Activated naive CD4-positive, alpha-beta T cell treated with anti-CD3 and anti-CD28 coated beads, Interleukin-2, amount 50 U/mL, for 72 hours (primary cell): ENCODE data around the gene ARL10. TPM values are rescaled to one million over a fixed set of nuclear protein-coding genes. Genes with fewer than 3 reads are reported as not detected.
A peak's percentile ranks its signal among the peaks of the same experiment; 100 is the strongest.
"Not testable (repeated sequence)": the region's sequence is repeated elsewhere in the genome, so short reads cannot be mapped to it uniquely, and the experiment has no call there.

ENCODE experiments used
- ATAC-seq, 2 donors: fragments of 150-1000 bp; cut with Tn5 transposase; 2 replicates each; pipeline ENCODE4 v1.10.0; 2021; ENCODE audit warnings: mild to moderate bottlenecking in 2 of 2, moderate library complexity in 2 of 2
- DNase-seq, 2 donors: peaks; one replicate each; pipeline ENCODE4 v3.0.0; 2021 to 2022; ENCODE audit warnings: low spot score in 2 of 2
- H3K27ac Mint-ChIP-seq, 2 donors: one replicate each; pipeline ENCODE4 v1.8.0; 2022; ENCODE audit warnings: mild to moderate bottlenecking in 2 of 2, mixed read lengths in 2 of 2
- H3K36me3 Mint-ChIP-seq, 2 donors: one replicate each; pipeline ENCODE4 v1.8.0; 2022; ENCODE audit warnings: mixed read lengths in 2 of 2
- H3K9me3 Mint-ChIP-seq, 2 donors: one replicate each; pipeline ENCODE4 v1.8.0; 2022; ENCODE audit warnings: mixed read lengths in 2 of 2
- total RNA-seq, 2 donors: library from RNA; stranded (reverse); gene quantifications; one replicate each; pipeline ENCODE4 v1.2.3, GENCODE V29; 2022

ARL10 gene
- total RNA-seq, 2 donors from 2014 or later: 3.1 to 19.1 TPM

DNA sequence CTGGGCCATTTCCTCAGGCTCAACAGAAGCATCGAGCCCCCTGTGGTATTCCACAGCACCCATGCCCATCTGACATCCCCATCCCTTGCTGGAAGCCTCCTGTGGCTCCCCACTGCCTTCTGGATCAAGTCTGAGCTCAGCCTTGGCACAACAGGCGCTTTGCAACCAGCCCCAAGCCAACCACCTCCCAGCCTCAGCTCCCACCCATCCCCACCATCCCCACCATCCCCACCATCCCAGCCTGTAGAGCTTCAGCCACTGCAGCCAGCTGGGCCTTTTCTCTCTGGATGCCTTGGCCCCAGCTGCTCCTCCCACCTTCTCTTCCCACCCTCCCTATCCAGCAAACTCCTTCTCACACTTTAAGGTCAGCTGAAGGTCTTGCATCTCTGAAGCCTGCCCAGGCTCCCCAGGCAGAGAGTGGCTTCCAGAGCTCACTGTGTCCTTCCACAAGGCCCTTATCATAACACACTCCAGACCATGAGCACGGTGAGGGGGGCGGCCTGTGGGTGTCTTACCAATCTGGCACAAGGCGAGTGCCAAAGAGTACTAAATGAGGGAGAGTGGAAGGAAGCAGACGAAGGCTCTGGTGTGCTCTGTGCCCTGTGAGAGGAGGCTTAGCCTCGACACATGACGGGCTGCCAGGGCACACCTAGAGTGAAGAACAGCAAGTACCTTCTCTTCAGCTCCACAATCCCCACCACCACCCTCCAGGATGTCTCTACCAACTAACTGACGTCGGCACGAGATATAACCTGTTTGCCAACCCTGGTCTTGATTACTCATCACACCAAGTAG, 29.8 kb downstream of the ARL10 start:
- ATAC-seq (no peak), DNase-seq (no peak)
- Mint-ChIP-seq H3K36me3 (peaks cover 0 to 4% of the 10 kb centered on the region in 2 donors), H3K9me3 (no peaks in the 10 kb centered on the region), H3K27ac (peak overlapping the region in 1 of 2 donors; percentile 26)

DNA sequence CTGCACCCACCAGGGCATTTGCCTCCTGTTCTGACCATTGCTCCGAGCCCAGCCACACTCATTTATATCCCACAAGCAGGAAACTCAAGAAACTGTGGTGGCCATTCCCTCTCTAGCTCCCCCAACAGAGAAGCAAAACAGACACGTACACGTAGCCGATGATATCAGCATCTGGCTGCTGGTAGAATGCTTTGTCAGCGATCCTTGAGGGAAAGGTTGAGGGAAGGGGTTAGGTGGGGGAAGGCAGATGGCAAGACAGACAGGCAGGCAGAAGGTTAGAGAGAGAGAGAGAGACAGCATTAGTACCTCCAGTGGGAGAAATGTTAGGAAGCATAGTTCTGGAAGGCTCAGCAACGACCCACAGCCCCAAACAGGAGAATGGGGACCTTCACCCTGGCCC, 31.0 kb downstream of the ARL10 start:
- H3K36me3 Mint-ChIP-seq: no peaks in the 10 kb centered on the region
- no peak for DNase-seq
- no peaks in the 10 kb centered on the region for H3K9me3 Mint-ChIP-seq

DNA sequence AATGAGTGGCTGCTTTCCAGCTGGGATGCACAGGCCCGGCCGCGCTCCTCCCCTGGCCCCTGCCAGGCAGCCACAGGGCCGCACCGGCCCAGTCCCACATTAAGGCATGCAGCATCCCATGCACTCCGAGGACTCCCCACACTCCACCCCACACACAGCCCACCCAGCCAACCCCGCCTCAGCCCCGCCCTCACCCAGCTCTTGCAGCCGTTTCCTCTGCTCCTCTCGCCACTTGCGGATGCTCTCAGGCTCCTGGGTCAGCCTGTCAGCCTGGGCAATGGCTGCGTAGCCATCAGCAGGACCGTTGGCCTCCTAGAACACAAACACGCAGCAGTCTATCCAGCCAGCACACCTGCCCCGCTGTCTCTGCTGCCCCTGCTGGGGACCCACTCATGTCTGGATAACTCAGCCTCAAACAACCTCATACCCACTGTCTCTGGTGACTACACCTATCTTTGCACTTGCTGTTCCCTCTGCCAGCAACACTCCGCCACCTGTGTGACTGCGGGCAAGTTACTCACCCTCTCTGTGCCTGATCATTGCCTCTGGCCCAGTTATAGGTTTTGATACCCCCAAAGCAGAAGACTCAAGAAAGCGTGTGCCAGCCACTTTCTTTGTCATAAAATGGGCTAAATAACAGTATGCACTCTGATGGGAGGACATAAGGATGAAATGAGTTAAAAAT, 32.6 kb downstream of the ARL10 start:
- H3K36me3 Mint-ChIP-seq: no peaks in the 10 kb centered on the region
- no peaks in the 10 kb centered on the region for H3K9me3 Mint-ChIP-seq
- ATAC-seq: no peak
- peak overlapping the region in 1 of 2 donors; percentile 31 for H3K27ac Mint-ChIP-seq
- DNase-seq: no peak

More for the DNA sequence above, 31.0 kb downstream of the ARL10 start:
- no peak for ATAC-seq
- peak overlapping the region; percentile 44 to 57 for H3K27ac Mint-ChIP-seq

DNA sequence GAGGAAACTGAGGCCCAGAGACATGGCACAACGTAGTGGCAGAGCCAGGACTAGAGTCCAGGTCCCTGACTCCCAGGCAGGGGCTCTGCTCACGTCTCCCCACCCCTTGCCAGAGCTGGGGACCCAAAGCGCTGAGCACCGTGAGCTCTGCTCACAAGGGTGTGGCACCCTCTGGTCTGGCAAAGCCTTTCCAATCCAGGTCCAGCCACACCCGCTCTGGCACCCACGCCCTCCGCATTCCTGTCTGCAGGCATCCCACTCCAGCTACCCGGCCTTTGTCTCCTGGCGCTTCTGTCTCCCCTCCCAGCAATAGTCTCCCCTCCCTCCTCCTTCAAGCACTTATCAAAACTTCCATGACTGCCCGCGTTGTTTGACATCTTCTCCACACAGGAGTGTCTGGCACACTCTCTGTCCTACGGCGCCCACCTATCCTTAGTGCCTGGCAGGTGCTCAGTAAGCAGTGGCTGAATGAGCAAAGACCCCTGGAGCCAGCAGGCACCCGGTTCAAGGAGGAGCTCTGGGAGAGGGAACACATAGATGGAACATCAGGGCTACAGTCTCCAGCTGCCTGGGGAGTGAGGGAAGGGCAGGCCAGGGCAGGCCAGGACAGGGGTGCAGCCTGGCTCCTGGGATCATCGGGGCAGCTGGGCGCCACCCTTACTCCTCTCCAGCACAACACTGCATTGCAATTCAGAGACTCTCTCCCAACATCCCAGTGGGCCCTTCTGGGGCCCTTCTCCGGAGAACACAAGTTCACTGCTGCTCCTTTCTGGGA, 35.3 kb downstream of the ARL10 start:
- Mint-ChIP-seq H3K36me3 (no peaks in the 10 kb centered on the region), H3K27ac (peak overlapping the region in 1 of 2 donors; percentile 1)
- ATAC-seq: no peak

DNA sequence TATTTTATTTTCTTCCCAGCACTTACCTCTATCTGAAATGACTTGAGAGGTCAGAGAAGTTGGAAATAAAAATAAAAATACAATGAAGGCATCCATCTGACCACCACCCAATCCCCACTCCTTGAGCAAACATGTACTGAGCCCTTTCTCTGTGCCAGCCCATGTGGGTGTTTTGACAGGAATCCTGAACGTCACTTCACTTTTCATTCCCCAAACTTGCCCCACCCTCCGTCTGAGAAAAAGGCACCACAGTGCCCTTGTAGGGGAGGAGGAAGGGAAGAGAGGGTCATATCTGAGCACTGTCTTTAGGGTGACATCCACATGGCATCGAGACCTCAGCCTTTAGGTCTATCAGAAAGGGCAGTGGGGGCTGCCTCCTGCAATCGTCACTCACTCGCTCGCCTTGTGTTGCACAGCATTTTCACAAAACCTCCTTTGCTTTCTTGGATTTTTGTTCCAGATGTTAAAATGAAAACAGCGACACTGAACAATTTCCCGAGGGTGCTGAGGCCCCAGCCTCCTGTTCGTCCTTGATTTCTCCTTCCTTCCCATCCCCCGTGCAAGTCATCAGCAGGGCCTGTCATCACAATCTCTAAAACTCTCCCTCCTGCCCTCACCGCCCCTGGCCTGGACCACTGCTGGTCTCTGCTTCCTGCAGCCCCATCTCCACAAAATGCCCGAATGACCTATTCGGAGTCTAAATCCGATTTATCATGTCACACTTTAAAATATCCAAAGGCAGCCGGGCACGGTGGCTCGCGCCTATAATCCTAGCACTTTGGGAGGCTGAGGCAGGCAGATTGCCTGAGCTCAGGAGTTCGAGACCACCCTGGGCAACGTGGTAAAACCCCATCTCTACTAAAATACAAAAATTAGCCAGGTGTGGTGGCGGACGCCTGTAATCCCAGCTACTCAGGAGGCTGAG, 36.3 kb downstream of the ARL10 start:
- no peaks in the 10 kb centered on the region for H3K9me3 Mint-ChIP-seq
- peak overlapping the region; percentile 14 to 37 for H3K27ac Mint-ChIP-seq
- no peaks in the 10 kb centered on the region for H3K36me3 Mint-ChIP-seq
- DNase-seq: no peak
- ATAC-seq: no peak

More for the DNA sequence above, 35.3 kb downstream of the ARL10 start:
- DNase-seq: no peak
- H3K9me3 Mint-ChIP-seq: no peaks in the 10 kb centered on the region

DNA sequence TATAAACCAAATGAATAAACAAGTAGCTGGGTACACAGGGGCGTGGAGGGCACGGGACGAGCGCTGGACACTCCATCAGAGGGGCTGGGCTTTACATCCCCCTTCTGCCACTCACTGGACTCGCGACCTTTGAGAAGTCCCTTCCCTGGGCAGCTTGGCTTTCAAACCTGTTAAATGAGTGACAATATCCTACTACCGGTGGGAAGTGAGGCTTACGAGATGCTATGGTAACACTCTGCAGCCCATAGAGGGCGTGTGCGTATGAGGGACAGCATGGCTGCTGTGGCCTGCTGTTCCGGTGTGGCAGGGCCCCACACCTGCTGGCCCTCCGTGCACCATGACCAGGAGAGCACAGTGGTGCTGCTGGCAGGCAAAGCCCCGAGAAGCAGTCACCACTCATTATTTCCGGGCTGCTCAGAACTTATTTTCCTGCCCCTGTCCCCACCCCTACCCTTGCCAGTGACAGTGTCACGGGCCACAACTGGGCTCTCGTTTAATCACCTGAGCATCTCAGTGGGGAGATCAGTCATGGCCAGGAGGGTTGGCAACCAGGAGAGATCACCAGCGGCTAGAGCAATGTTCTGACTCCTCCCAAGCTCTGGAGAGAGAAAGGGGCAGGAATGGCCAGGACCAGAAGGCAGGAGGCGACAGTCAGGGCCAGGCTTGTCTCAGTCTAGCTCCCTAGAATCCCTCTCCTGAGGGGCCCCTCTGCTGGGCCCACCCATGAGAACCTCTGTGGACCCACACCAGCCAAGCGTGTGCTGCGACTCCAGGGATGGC, 40.6 kb downstream of the ARL10 start:
- ATAC-seq (peak in 1 of 2 donors; percentile 9), DNase-seq (no peak)
- Mint-ChIP-seq H3K36me3 (peaks cover 0 to 6% of the 10 kb centered on the region in 2 donors), H3K9me3 (no peaks in the 10 kb centered on the region), H3K27ac (peak overlapping the region in 1 of 2 donors; percentile 9)

DNA sequence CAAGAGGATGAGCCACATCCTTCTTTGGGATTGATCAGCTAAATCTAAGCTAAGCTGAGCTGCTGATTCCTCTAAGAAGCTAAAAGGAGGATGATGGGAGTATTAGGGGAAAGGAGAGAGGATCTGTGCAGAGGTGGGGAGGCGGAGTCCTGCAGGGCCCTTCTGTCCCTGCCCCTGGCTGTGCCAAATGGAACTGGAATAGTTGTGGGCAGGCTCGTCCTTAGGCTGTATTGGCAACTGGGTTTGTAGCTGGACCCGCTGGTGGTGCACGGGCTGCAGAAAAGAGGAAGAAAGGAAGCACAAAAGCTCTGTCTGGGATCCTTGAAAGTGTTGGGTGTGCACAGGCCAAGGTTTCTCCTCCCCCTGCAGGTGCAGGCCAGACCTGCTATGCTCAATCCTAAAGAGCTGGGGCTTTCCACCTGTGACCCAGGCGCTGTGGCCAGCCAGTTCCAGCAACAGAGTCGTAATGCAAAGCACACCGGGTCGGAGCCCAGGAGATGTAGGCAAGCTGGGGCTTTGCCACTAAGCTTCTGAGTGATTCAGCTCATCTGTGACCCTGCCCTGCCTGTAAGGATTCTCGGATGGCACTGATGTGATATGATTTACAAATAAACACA, 41.3 kb downstream of the ARL10 start:
- Mint-ChIP-seq H3K9me3 (no peaks in the 10 kb centered on the region), H3K36me3 (peaks cover 0 to 6% of the 10 kb centered on the region in 2 donors), H3K27ac (no peak overlapping the region)
- no peak for ATAC-seq
- no peak for DNase-seq

DNA sequence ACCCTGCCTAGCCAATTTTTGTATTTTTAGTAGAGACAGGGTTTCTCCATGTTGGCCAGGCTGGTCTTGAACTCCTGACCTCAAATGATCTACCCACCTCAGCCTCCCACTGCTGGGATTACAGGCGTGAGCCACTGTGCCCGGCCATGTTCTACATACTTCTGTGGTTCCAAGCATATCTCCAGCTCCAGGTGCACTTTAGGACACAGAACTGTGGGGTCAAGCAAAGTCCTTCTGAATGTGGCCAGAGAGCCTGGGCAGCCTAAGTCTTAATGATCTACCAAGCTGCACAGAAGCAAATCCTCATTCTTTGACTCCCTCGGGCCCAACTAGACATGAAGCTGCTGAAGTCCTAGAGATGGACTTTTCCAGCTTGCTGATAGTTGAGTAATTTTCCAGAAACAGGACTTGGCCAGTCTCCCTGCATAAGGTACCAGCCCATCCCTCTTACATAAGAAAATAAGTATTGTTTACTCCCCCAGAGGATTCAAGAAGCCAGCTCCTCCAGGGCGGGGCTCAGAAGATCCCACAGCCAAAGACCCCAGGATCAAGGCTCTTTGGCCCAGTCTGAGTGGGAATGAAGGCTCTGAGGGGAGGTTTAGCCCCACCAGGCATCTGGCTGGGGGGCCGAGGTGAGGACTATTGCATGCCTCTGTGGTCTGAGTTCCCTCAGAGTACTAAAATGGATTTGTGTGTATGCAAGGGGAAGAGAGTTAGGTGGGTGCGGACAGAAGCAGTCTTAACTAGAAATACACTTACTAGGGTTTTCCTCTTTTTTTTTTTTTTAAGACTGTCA, 42.4 kb downstream of the ARL10 start:
- ATAC-seq (no peak), DNase-seq (no peak)
- peak overlapping the region; percentile 29 to 57 for H3K27ac Mint-ChIP-seq
- peaks cover 0 to 6% of the 10 kb centered on the region in 2 donors for H3K36me3 Mint-ChIP-seq
- no peaks in the 10 kb centered on the region for H3K9me3 Mint-ChIP-seq

DNA sequence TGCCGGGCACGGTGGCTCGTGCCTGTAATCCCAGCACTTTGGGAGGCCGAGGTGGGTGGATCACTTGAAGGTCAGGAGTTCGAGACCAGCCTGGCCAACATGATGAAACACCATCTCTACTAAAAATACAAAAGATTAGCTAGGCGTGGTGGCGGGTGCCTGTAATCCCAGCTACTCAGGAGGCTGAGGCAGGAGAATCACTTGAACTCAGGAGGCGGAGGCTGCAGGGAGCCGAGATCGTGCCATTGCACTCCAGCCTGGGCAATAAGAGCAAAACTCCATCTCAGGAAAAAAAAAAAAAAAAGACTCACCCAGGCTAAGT, 42.9 kb downstream of the ARL10 start:
- not testable (repeated sequence) for H3K36me3 Mint-ChIP-seq, ATAC-seq, H3K27ac Mint-ChIP-seq, DNase-seq, H3K9me3 Mint-ChIP-seq

DNA sequence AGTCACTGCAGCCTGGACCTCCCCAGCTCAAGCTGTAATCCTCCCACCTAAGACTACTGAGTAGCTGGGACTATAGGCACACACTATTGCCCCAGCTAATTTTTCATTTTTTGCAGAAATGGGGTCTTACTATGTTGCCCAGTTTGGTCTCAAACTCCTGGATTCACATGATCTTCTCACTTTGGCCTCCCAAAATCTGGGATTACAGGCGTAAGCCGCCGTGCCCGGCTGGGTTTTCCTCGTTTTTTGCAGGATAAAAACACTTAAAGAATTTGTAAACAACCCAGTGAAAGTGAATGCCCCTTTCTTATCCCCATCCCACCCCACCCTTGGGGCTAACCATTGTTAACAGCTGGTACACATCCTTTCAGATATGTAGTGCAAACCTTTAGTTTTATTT, 43.3 kb downstream of the ARL10 start:
- H3K9me3 Mint-ChIP-seq: no peaks in the 10 kb centered on the region
- ATAC-seq (no peak), DNase-seq (no peak)
- H3K27ac Mint-ChIP-seq: no peak overlapping the region
- H3K36me3 Mint-ChIP-seq: peaks cover 0 to 6% of the 10 kb centered on the region in 2 donors

DNA sequence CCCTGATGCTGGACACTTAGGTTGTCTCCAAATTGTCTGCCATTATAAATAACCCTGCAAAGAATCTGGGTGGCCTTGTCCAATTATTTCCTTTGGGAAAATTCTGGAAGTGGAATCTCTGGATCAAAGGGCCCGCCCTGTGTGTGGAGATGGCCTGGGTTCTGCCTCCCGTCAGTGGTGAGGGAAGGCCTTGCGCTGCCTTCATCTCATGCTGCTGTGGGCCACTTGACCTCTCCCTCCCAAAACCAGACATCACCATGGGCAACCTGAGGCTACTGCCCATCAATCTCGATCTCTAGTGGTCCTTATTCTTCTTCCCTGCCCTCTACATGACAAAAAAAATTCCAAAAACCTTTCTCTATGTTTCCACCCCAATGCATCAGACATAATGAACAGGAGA, 44.5 kb downstream of the ARL10 start:
- DNase-seq (no peak), ATAC-seq (no peak)
- Mint-ChIP-seq H3K36me3 (peaks cover 0 to 6% of the 10 kb centered on the region in 2 donors), H3K9me3 (no peaks in the 10 kb centered on the region), H3K27ac (peak overlapping the region in 1 of 2 donors; percentile 13)

DNA sequence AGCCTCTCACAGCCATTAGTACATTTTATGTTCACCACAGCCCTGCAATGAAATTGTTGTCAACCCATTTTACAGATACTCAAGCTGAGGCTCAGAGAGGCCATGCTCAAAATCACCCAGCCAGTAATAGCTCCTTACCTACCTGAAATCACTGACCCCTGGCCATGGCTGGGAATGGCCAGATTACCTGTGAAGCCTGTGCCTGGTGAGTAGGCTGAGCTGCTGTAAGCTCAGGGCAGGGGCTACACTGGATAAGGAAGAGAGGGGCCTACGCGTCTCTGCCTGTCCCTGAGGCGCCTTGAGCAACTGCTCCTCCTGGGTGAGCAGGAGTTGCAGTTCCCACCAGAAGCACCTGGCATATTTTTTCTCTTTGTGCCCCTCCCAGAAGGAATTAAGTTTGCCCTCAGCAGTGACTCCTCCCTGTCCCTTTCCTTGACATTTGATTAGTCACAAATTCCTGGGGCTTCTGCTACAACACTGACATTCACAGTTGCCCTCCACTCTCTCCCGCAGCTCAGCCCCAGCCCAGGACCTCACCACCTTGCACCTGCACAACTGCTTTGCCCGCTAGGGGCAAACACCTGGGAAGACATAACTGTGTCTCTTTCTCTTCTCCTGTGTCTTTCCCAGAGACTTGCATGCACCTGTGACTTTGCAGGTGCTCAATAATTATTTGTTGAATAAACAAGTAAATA, 45.3 kb downstream of the ARL10 start:
- no peak for ATAC-seq

DNA sequence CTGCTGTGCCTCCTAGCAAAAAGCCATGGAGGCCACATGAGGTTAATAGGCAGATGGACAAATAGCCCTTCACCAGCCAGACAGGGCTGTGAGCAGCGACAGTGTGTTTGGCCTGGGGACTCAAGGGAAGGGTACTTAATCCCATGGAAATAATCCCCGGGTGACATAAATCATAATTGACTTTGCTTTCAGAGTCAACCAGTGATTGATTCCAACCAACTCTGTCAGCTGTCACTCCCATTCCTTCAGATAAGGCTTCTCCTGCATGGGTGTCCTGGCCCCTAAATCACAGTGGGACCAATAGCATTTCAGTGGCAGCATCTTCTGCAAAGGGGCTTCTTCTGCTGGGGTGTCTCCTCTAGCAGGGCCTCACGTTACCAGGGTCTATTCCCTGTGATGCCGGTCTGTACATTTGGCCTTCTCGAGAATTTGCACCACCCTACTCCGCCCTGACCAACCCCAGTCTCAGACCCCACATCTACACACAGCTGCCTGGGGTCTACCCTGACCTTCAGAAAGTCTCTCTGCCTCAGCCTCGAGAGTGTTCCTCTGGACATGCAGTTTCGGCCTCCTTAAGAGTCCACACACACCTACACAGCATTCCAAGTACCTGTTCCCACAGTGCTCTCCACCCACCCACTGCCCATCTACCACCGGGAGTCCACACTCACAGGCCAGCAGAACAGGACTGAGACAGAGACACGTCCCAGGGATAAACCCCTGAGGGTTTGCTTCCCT, 47.4 kb downstream of the ARL10 start:
- Mint-ChIP-seq H3K9me3 (no peaks in the 10 kb centered on the region), H3K36me3 (peaks cover 0 to 6% of the 10 kb centered on the region in 2 donors), H3K27ac (peak overlapping the region; percentile 59 to 90)
- no peak for DNase-seq
- no peak for ATAC-seq

More for the DNA sequence above, 45.3 kb downstream of the ARL10 start:
- Mint-ChIP-seq H3K9me3 (no peaks in the 10 kb centered on the region), H3K27ac (peak overlapping the region; percentile 59 to 72), H3K36me3 (peaks cover 0 to 6% of the 10 kb centered on the region in 2 donors)
- no peak for DNase-seq
